HuH-7 (cell line): ENCODE measurements around the gene PSMC3.

Source experiments
- DNase-seq: peaks from one replicate; pipeline ENCODE4 v3.0.0; 2011; ENCODE audit warnings: low spot score

Gene PSMC3

DNA sequence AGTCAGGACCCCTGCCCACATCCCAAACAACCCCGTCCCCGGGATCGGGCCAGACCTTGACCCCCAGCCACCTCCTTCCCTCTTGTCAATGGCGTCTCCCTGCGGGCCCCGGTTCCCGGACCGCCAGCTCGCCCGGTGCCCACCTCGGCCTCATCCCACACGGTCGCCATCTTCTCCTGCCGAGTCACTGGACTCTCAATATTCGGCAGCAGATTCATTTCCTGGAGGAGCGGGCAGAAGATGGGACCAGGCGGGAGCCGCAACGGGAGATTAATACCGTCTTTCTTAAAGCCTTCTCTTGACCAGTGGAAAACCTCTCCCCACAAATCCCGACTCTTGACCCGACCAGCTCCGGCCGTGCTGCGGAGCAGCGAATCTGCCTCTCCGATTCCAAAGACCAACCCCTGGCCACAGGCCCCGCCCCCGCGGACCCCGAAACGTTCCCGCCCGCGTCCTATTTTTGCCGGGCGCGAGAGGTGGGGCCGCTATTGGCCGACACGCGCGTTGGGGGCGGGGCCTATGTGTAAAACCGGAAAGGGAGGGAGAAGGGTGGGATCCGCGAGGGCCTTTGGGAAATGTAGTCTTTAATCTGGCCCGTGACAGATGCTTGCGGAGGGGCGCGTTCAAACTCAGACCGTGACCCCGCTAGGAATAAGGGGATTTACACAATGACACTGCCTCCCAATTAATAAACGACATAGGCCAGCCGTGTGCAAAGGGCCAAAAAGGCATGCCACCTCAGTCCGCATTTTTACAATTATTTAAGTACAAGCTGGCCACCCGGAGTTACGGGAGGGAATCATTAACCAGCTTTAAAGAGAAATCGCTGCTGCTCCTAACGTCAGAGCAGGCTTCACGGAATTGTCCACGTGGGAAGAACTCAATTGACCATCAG lies at the start of gene PSMC3:
TSS of gene PSMC3 (minus strand) at position 378 of the 895 bp plus-strand sequence. CDS start at position 218, 160 bp downstream.
- DNase-seq: peak; percentile 93

DNA sequence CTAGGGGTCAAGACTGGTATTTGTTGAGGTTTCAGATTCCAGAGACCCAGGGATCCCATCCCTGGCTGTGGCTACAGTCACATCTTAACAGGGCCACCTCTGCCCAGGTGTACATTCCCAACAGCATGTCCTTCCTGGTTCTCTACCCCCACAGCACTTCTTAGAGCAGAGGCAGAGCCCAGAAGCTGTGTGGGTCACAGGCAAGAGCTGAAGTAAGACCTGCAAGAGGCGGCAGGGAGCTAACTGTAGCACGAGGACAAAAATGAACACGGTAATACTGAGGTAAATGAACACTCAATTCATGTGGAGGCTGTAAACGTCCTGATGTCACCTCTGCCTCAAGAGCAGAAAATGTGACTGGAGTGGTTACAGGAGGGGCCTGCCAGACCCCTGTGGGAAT lies 44.4 kb upstream of the PSMC3 start:
- DNase-seq: no peak

DNA sequence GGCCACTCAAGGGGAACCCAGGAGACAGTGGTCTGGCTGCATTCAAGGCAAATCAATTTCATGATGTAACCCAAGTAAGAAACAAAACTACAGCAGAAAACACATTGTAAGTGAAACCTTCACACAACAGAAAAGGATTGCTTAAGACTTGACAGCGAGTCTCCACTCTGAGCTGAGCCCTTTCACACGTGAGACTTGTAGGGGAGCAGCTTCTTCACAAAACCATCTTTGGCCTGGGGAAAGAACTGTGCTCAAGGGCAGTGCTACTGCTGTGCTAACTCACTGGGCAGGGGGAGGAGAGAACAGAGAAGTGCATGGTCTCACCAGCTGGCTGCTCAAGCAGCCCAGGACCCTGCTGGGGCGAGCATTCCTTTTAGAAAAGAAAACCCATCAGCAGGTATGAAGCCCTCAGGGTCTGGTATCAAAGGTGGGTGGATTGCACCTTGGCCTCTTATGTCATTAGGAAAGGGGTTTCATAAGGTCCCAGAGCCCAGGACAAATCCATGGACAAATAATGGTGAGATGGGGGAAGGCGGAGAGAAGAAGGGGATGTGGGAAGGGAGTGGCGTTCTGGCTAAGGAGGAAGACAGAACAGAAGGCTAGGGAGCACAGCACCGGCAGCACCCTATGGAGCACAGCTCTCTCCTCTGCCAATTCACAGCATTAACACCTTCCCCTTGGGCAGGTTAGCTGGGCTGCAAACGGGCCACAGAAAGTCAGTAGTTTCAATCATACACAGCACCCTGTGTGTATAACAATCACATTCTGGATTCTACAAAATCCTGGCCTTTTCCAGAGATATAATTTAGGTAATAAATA lies 43.3 kb upstream of the PSMC3 start:
- DNase-seq: no peak

DNA sequence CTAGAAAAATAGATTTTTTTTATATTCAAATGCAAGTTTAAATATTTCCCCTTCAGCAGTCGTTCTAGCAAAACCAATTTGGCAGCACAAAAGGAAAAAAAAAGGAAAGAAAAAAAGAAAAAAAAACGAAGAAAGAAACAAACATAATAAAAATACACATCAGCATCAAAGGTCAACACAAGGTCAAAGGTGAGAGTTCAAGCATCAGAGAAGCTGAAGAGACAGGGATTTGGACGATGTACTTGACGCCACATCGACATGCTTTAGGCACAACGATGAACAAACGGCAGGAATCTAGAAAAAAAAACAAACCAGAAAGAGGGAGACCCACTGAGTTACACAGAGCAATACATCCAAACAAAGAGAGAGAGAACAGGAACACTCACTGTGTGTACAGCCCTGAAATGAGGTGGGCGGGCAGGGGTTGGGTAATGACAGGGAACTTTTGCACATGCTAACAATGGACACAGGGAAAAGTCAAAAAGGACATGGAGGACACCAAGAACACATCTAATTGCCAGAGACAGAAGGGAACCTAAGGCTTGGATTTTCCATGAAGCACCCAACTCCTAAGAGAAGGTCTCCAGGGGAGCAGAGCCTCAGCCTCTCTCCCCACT lies 42.5 kb upstream of the PSMC3 start:
- DNase-seq: no peak

DNA sequence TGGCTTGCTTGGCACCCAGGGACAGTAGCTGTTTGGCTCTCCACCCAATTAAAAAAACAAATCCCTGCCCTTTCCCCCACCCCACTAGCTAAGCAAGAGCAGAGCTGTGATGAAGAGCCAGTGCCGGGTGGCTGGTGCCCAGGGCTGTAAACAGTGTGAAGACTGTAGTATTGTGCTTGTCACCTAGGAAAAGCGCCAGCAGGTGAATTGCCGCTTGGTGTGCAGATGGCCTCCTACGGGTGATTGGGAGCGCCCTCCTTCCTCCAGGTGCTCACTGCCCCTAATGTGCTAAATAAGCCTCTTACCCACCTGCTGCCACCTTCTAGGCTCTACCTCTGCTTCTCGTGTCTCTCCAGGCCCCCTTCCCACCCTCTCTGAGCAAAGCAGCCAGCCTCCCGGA lies 41.1 kb upstream of the PSMC3 start:
- DNase-seq: no peak

DNA sequence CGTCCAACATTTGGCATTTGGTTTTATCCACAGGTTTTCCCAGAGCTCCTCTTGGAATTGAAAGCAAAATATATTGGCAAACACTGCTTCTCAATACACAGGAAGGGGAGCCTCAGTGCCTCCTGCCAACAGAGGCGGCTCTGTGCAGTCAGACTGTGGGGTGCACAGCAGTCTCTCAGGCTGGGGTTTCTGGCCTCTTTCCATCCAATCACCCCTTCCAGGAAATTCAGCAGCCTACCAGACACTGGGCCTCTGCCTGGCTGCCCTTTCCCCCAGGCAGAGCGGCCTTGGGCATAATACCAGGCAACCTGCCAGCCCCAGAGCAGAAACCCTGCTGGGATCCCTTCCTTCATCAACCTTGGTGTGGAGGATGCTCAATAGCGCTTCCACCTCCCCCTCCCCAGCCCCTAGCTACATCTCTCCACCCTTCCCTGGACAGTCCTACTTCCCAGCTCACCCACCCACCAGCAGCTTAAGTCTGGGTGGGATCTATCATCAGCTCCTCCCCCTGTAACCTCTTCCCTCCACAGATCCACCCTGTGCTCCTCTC lies 40.5 kb upstream of the PSMC3 start:
- no peak for DNase-seq

DNA sequence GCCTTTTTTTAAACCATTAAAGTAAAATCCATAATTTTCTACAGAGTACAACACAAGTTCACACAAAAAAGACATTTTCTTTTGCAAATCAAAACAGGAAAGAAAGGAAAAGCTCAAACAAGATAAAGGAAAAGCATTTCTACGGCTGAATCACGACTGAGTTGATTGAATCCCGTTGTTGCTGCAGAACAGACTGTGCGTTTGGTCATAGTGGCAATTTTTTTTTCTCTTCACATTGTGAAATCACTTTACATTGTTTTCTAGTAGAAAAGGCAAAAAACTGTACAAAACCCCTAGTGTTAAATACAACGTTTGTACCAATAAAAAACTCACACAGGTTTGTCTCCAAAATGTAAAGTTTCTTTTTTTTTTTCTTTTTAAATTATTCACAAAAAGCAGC lies 40.0 kb upstream of the PSMC3 start:
- no peak for DNase-seq

DNA sequence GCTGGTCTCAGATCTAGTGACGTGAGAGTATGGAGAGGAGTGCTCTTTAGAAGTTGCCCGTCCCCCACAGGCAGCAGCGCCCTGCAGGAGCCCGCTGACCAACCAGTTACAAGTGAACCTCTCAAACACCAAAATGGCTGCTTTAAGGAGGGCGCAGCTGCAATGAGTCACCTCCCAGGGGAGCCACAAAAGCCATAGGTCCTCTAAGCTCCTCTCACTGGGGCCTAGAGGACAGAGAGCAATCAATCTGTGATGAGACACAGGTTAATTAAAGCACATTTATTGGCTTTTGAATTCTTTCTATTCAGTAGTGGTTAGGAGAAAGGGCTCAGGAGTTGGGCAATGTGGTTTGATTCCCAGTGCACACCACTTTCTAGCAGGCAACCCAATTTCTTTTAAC lies 38.2 kb upstream of the PSMC3 start:
- DNase-seq: no peak

DNA sequence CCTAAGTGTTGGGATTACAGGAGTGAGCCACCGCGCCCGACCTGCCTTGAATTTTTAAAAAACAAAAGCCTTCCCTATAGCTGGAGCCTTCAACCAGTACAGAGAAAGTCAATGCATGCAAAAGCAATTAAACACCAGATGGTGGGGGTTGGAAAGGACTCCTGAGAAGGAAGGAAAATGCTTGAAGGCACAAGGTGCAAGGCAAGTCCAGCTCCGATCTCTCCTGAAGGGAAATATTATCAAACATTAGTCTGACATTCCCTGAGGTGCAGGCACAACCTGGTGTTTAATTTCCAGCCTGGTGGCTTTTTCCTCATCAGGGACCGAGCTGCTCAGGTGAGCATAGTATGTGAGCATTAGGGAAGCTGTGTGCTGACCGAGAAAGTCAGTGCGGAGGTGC lies 35.6 kb upstream of the PSMC3 start:
- DNase-seq: no peak

DNA sequence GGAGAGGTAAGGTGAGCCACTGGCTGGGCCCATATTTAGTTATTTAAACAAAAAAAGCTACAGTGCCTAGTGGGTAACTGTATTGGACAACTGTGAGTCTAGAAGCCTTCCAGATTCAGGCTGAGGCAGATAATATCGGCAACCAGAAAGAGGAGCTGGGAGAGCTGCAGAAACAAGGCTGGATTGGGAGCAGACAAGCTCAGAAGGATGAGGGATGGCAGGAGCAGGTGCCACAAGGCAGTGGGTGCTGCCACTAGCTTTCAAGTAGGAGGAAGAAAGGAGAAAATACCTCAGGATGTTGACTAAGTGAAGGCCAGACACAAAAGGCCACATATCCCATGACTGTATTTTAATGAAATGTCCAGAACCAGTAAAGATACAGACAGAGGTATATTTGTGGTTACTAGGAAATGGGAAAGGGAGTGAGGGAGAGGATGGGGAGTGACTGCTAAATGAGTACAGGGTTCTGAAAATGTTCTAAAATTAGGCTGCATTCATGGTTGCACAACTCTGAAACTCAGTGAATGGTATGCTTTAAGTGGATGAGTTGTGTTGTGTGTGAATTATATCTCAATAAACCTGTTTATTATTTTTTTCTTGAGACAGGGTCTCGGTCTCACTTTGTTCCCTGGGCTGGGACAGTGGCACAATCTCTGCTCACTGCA lies 34.5 kb upstream of the PSMC3 start:
- no peak for DNase-seq

DNA sequence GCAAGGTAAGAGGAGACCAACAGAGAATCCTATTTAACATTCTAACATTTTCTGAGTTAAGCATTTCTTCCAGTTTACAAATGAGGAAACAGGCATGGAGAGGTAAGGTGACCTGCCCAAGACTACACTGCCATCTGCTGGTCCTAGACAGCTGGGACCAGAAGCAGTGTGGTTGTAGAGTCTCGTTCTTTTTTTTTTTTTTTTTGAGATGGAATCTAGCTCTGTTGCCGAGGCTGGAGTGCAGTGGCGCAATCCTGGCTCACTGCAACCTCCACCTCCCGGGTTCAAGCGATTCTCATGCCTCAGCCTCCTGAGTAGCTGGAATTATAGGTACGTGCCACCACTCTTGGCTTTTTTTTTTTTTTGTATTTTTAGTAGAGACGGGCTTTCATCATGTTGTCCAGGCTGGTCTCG lies 28.0 kb upstream of the PSMC3 start:
- peak; percentile 85 for DNase-seq

DNA sequence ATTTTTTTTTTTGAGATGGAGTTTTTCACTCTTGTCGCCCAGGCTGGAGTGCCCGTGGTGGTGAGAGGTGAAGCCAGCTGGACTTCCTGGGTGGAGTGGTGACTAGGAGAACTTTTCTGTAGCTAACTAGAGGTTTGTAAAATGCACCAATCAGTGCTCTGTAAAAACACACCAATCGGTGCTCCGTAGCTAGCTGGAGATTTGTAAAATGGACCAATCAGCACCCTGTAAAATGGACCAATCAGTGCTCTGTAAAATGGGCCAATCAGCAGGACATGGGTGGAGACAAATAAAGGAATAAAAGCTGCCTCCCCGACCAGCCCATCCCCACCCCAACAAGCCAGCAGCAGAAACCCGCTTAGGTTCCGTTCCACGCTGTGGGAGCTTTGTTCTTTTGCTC lies 27.1 kb upstream of the PSMC3 start:
- no peak for DNase-seq

DNA sequence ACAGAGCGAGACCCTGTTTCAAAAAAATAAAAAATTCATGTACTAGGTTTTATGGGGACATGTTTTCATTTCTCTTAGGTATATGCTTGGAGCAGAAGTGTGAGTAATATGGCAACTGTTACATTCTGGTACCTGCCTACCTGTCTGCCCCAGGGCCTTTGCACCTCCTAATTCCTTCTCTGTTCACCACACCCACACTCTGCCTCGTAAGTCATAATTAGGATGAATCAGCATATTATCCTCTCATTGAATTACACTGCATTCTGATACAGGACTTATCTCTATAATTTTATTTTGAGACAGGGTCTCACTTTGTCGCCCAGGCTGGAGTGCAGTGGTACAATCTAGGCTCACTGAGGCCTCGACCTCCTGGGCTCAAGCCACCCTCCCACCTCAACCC lies 25.8 kb upstream of the PSMC3 start:
- DNase-seq: no peak

DNA sequence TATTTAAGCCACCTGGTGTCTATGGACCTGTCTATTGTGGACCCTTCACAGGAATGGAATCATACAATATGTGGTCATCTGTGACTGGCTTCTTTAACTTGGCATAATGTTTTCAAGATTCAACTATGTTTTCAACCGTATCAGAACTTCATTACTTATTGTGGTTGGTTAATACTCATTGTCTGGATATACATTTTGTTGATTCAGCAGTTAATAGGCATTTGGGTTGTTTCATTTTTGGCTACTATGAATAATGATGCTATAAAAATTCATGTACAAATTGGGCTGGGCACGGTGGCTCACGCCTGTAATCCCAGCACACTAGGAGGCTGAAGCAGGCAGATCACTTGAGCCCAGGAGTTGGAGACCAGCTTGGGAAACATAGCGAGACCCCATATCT lies 25.2 kb upstream of the PSMC3 start:
- no peak for DNase-seq

DNA sequence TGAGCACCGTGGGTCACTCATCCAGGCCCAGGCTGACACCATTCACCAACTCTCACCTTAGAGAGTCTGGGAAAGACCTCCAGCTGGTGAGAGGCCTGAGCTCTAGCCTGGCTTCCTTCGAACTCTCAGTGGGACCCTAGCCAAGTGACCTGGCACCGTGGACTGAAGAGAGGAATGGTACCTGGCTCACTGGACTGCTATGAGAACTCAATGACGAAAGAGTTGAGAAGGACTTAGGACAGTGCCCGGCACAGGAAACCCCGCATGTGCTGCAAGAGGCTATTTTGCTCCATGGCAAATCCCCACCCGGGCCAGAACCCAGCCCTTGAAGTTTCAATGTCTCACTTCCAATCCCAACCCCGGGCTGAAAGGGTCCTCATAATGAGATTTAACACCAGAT lies 23.3 kb upstream of the PSMC3 start:
- DNase-seq: no peak

DNA sequence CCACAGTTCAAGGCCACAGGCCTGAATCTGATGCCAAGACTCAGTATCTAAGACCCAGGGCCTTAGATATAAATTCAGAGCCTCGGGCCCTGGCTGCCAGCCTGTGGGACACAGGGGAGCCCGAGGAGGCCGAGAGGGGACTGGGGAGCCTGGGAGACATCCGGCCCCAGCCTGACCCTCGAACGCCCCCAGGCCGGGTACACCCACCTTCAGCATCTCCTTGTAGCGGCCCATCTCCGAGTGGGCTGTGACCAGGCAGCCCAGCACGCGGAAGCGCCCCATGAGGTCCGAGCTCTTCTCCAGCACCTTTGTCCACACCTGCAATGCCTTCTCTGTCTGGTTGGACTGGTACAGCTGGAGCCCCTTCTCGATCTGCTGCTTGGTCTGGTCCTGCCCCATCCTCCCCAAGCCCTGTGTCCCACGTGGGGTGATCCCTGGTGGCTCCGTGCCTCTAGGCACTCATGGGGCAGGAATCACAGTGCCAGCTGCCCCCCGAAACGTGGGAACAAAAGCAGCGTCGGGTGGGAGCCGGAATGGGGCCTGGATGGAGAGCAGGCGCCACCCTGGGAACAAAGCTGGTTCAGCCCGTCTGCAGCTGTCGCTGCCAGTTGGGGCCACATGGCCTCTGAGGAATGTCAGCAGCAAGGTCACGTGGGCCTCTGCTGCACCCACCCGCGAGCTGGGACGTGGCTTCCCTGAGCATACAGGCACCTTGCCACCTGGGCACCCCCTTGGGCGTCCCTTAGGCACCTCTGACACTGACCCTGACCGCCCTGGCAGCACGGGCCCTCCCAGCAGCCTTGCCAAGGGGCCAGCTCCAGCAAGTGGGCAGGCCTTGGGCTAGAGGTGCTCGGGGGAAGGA lies 22.6 kb upstream of the PSMC3 start, which contains the start of gene RAPSN:
TSS of gene RAPSN (minus strand) at position 571 of the 862 bp plus-strand sequence. CDS start at position 399, 172 bp downstream.
- no peak for DNase-seq

DNA sequence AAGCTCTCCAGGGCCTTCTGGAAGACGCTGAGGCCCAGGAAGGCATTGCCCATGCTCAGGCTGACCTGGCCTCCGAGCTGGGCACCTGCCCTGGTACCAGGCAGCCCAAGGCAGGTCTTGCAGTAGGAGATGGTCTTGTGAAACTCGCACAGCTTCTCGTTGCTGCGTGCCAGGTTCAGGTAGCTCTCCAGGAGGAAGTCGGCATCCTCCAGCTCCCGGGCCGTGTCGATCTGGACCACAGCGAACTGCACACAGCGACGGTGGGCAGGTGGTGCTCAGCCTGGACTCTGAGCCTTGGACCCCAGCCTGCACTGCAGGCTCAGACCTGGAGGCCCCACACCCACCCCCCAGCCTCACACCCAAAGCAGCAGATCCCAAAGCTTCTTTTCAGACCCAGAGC lies 21.7 kb upstream of the PSMC3 start:
- no peak for DNase-seq

DNA sequence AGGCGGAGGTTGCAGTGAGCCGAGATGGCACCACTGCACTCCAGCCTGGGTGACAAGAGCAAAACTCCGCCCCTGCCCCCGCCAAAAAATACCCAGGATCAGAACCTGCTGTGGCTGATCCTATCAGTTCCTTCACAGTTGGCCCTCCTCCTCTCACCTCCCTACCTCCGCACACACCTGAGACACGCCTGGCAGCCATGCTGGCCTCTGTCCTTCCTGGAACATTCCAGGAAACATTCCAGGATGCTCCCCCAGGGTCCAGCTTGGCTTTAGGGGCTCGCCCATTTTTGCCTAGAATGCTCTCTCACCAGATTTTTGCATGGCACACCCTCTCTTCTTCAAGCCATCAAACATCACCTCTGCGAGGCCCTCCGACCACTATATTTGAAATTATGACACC lies 20.6 kb upstream of the PSMC3 start:
- DNase-seq: no peak

DNA sequence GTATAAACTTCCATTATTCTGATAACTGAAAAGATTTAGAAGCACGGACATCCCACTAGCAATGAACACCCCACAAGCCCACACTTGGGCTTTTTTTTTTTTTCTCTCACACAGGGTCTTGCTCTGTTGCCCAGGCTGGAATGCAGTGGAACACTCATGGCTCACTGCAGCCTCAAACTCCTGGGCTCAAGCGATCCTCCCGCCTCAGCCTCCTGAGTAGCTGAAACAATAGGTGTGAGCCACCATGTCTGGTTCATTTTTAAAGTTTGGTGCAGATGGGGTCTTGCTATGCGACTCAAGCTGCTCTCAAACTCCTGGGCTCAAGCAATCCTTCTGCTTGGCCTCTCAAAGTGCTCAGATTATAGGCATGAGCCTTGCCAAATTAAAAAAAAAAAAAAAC lies 19.6 kb upstream of the PSMC3 start:
- no peak for DNase-seq

DNA sequence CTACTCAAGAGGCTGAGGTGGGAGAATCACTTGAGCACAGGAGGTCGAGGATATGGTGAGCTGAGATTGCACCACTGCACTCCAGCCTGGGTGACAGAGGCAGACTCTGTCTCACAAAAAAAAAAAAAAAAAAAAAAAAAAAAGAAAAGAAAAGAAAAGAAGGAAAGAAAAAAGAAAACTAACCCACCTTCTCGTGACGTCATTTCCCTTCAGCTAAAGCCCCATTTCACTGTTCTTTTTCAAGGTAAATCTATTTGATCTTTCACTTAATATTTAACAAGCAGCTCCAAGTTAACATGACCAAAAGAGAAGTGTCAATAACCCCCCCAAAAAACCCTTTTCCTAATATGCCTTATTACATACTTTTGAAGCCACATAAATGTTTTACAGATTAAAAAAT lies 17.6 kb upstream of the PSMC3 start:
- DNase-seq: no peak
